22Rv1 (cell line): ENCODE measurements around the gene ZNF700.
A peak's percentile ranks its signal among the peaks of the same experiment; 100 is the strongest.
"Not testable (repeated sequence)": the region's sequence is repeated elsewhere in the genome, so short reads cannot be mapped to it uniquely, and the experiment has no call there.

Experiments used
- H3K27ac ChIP-seq: fragments of 450-650 bp; 2 replicates; pipeline ENCODE4 v1.5.1; 2017
- CTCF ChIP-seq: fragments of 450-650 bp; IDR thresholded peaks from 2 replicates; pipeline ENCODE4 v1.5.1; 2017; ENCODE audit warnings: mild to moderate bottlenecking
- ZFX ChIP-seq: fragments of 450-650 bp; IDR thresholded peaks from 2 replicates; pipeline ENCODE4 v1.6.1; 2017; ENCODE audit warnings: antibody characterized with exemption, borderline replicate concordance

ZNF700 gene

GRCh38 chr19:11942843-11943108, 17.9 kb downstream of the ZNF700 start:
- TF ChIP-seq CTCF (no peak), ZFX (no peak)
- H3K27ac ChIP-seq, result no peak overlapping the region

GRCh38 chr19:11944656-11945055, 19.7 kb downstream of the ZNF700 start:
- no peak overlapping the region for H3K27ac ChIP-seq
- TF ChIP-seq CTCF (no peak), ZFX (no peak)

GRCh38 chr19:11948646-11949045, 23.7 kb downstream of the ZNF700 start:
- no peak overlapping the region for H3K27ac ChIP-seq
- no peak for TF ChIP-seq CTCF
- no peak for TF ChIP-seq ZFX

GRCh38 chr19:11949201-11949600, 24.3 kb downstream of the ZNF700 start:
- TF ChIP-seq CTCF (no peak), ZFX (no peak)
- no peak overlapping the region for H3K27ac ChIP-seq

GRCh38 chr19:11949614-11950080, 24.7 kb downstream of the ZNF700 start:
- H3K27ac ChIP-seq, result not testable (repeated sequence)

- H3K27ac ChIP-seq, result no peak overlapping the region
- TF ChIP-seq CTCF (no peak), ZFX (no peak)
These were observed 25.4 kb downstream of the ZNF700 start for GRCh38 chr19:11950312-11950711.

- peak overlapping the region; percentile 77 for H3K27ac ChIP-seq
- peak; percentile 74 for TF ChIP-seq CTCF
- TF ChIP-seq ZFX, result no peak
These were observed 38.9 kb downstream of the ZNF700 start for GRCh38 chr19:11963566-11964355.

GRCh38 chr19:11964496-11964857, 39.6 kb downstream of the ZNF700 start:
- TF ChIP-seq ZFX (no peak), CTCF (no peak)
- peak overlapping the region; percentile 77 for H3K27ac ChIP-seq
